PFSK-1 (cell line): ENCODE measurements around the gene TEDDM1.

Experiments
- POLR2AphosphoS5 ChIP-seq: IDR thresholded peaks from 2 replicates; pipeline ENCODE4 v1.6.1; 2012; ENCODE audit warnings: low read depth, mild to moderate bottlenecking, control low read depth, low read length, moderate library complexity
- SIN3A ChIP-seq: IDR thresholded peaks from 2 replicates; pipeline ENCODE4 v1.6.1; 2012; ENCODE audit warnings: mild to moderate bottlenecking, low read length, moderate library complexity, borderline replicate concordance; ENCODE audit not compliant: insufficient read depth
- TF ChIP-seq, protein P1 (sequence below), 2 experiments: IDR thresholded peaks; 2 replicates each; pipeline versions ENCODE4 v1.6.1 to v1.8.0; 2011 to 2012; ENCODE audit warnings: low read depth in 2 of 2, low read length in 2 of 2, control low read depth in 1 of 2, inconsistent platforms in 1 of 2, mild to moderate bottlenecking in 1 of 2, moderate library complexity in 1 of 2; ENCODE audit not compliant: insufficient read depth in 1 of 2

DNA sequence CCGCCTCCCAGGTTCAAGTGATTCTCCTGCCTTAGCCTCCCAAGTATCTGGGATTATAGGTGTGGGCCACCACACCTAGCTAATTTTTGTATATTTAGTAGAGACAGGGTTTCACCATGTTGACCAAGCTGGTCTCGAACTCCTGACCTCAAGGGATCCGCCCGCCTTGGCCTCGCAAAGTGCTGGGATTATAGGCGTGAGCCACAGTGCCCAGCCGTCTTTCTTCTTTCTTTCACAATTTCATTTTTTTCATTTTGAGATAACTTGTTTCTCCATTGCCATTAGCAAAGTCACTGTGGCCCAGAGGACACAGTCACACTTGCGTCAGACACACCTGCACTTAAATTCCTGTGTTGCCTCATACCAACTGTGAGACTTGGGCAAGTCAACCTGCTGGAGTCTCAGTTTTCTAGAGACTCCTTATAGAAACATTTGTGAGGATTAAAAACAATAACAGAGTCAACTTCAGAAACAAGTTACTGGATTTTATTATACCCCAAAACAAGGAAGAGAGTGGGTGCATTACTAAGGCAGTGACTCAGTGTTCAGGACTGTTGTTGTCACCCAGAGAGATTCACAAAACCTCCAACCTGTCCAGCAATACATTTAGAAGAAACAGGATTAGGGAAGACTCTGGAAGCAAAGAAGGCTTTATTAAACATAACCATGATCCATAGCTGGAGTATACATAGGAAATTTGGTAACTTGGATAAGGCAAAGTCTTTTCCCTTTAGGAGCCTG lies 2.6 kb downstream of the TEDDM1 start:
- TF ChIP-seq SIN3A = no peak
- TF ChIP-seq, protein P1, sequence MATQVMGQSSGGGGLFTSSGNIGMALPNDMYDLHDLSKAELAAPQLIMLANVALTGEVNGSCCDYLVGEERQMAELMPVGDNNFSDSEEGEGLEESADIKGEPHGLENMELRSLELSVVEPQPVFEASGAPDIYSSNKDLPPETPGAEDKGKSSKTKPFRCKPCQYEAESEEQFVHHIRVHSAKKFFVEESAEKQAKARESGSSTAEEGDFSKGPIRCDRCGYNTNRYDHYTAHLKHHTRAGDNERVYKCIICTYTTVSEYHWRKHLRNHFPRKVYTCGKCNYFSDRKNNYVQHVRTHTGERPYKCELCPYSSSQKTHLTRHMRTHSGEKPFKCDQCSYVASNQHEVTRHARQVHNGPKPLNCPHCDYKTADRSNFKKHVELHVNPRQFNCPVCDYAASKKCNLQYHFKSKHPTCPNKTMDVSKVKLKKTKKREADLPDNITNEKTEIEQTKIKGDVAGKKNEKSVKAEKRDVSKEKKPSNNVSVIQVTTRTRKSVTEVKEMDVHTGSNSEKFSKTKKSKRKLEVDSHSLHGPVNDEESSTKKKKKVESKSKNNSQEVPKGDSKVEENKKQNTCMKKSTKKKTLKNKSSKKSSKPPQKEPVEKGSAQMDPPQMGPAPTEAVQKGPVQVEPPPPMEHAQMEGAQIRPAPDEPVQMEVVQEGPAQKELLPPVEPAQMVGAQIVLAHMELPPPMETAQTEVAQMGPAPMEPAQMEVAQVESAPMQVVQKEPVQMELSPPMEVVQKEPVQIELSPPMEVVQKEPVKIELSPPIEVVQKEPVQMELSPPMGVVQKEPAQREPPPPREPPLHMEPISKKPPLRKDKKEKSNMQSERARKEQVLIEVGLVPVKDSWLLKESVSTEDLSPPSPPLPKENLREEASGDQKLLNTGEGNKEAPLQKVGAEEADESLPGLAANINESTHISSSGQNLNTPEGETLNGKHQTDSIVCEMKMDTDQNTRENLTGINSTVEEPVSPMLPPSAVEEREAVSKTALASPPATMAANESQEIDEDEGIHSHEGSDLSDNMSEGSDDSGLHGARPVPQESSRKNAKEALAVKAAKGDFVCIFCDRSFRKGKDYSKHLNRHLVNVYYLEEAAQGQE (IDR thresholded peaks at IDR 0.05; ENCODE audit: insufficient read depth in 1 of 2, low read depth in 2 of 2, low read length in 2 of 2) = no peak
- no peak for TF ChIP-seq POLR2AphosphoS5
